Neural cell (in vitro differentiated cells): ENCODE data around the gene ITPK1. TPM values are rescaled to one million over a fixed set of nuclear protein-coding genes. Genes with fewer than 3 reads are reported as not detected.

ENCODE experiments used
- H2AFZ ChIP-seq: fragments of 200-600, 300-800 bp; sonication (generic), shearing (Covaris generic); 2 replicates; pipeline ENCODE4 v1.6.0; 2014; ENCODE audit warnings: low read depth, mild to moderate bottlenecking, antibody characterized with exemption, low read length, moderate library complexity
- H3F3A ChIP-seq: fragments of 200-600 bp; shearing (Covaris generic); 2 replicates; pipeline ENCODE4 v1.6.1; 2016; ENCODE audit warnings: mild to moderate bottlenecking, moderate library complexity, mixed read lengths, antibody characterized with exemption, low read length; ENCODE audit not compliant: insufficient read depth, poor library complexity, severe bottlenecking
- H3K27ac ChIP-seq: fragments of 200-600, 300-800 bp; sonication (generic), shearing (Covaris generic); 2 replicates; pipeline ENCODE4 v1.5.1; 2014; ENCODE audit warnings: mild to moderate bottlenecking, low read length, moderate library complexity
- H3K27me3 ChIP-seq: fragments of 300-800, 200-600 bp; sonication (generic), shearing (Covaris generic); 2 replicates; pipeline ENCODE4 v1.6.0; 2014; ENCODE audit warnings: mild to moderate bottlenecking, low read depth, low read length, moderate library complexity; ENCODE audit not compliant: insufficient read depth
- H3K36me3 ChIP-seq: fragments of 300-800, 200-600 bp; sonication (generic), shearing (Covaris generic); 2 replicates; pipeline ENCODE4 v1.5.1; 2014; ENCODE audit warnings: mild to moderate bottlenecking, antibody characterized with exemption, low read length, moderate library complexity; ENCODE audit not compliant: insufficient read depth
- H3K4me2 ChIP-seq: fragments of 300-800, 200-600 bp; sonication (generic), shearing (Covaris generic); 2 replicates; pipeline ENCODE4 v1.6.0; 2014; ENCODE audit warnings: mild to moderate bottlenecking, low read length
- H3K4me3 ChIP-seq: fragments of 300-800, 200-600 bp; sonication (generic), shearing (Covaris generic); 2 replicates; pipeline ENCODE4 v1.5.1; 2014; ENCODE audit warnings: mild to moderate bottlenecking, low read length, moderate library complexity
- H3K79me2 ChIP-seq: fragments of 200-600 bp; shearing (Covaris generic); replicated peaks from 2 replicates; pipeline ENCODE4 v1.6.0; 2014; ENCODE audit warnings: mild to moderate bottlenecking, low read length, moderate library complexity; ENCODE audit not compliant: insufficient read depth
- H3K9ac ChIP-seq: fragments of 300-800, 200-600 bp; sonication (generic), shearing (Covaris generic); 2 replicates; pipeline ENCODE4 v1.6.1; 2016; ENCODE audit warnings: mild to moderate bottlenecking, low read length, mixed read lengths
- H3K9me2 ChIP-seq: fragments of 200-600 bp; shearing (Covaris generic); 2 replicates; pipeline ENCODE4 v1.6.1; 2016; ENCODE audit warnings: mild to moderate bottlenecking, low read length, mixed read lengths; ENCODE audit not compliant: insufficient read depth
- H3K9me3 ChIP-seq: fragments of 200-600, 300-800 bp; sonication (generic), shearing (Covaris generic); 2 replicates; pipeline ENCODE4 v1.6.1; 2016; ENCODE audit warnings: mild to moderate bottlenecking, mixed run types, low read length, moderate library complexity, mixed read lengths
- H4K20me1 ChIP-seq: fragments of 200-600 bp; shearing (Covaris generic); 2 replicates; pipeline ENCODE4 v1.6.1; 2016; ENCODE audit warnings: mild to moderate bottlenecking, mixed run types; ENCODE audit not compliant: insufficient read depth
- CTCF ChIP-seq: fragments of 450-650 bp; IDR thresholded peaks from 2 replicates; pipeline ENCODE4 v1.5.1; 2014; ENCODE audit warnings: antibody characterized with exemption, mild to moderate bottlenecking, moderate library complexity; ENCODE audit not compliant: poor library complexity, severe bottlenecking
- EP300 ChIP-seq: fragments of 450-650 bp; conservative IDR thresholded peaks from 2 replicates; pipeline ENCODE4 v1.6.1; 2014; ENCODE audit warnings: antibody characterized with exemption, mild to moderate bottlenecking, moderate library complexity; ENCODE audit not compliant: poor library complexity, severe bottlenecking
- EZH2 ChIP-seq: fragments of 200-600, 300-800 bp; shearing (Covaris generic), sonication (generic); IDR thresholded peaks from 2 replicates; pipeline ENCODE4 v1.6.1; 2014; ENCODE audit warnings: antibody characterized with exemption, low read length, borderline replicate concordance, mild to moderate bottlenecking; ENCODE audit not compliant: insufficient read depth, poor library complexity, severe bottlenecking
- MXI1 ChIP-seq: fragments of 450-650 bp; conservative IDR thresholded peaks from 2 replicates; pipeline ENCODE4 v1.6.1; 2014; ENCODE audit warnings: antibody characterized with exemption, mild to moderate bottlenecking; ENCODE audit not compliant: poor library complexity, severe bottlenecking
- POLR2AphosphoS5 ChIP-seq: IDR thresholded peaks from 2 replicates; pipeline ENCODE4 v1.6.1; 2012
- RAD21 ChIP-seq: fragments of 450-650 bp; conservative IDR thresholded peaks from 2 replicates; pipeline ENCODE4 v1.6.1; 2014; ENCODE audit warnings: antibody characterized with exemption, mild to moderate bottlenecking, moderate library complexity
- REST ChIP-seq: IDR thresholded peaks from 2 replicates; pipeline ENCODE4 v1.6.1; 2012; ENCODE audit warnings: borderline replicate concordance
- SMC3 ChIP-seq: fragments of 450-650 bp; conservative IDR thresholded peaks from 2 replicates; pipeline ENCODE4 v1.6.1; 2014; ENCODE audit warnings: antibody characterized with exemption, mild to moderate bottlenecking, moderate library complexity; ENCODE audit not compliant: poor library complexity
- TAF1 ChIP-seq: IDR thresholded peaks from 2 replicates; pipeline ENCODE4 v1.6.1; 2012; ENCODE audit warnings: low read depth
- polyA plus RNA-seq: library from polyadenylated mRNA; depleted of rRNA; stranded (reverse); fragments of >200 nt; gene quantifications from 2 replicates; pipeline ENCODE4 v1.2.3, GENCODE V29; 2014

The ITPK1 gene
- polyA plus RNA-seq, 1 donor from 2014 or later, result 65.0 TPM

DNA sequence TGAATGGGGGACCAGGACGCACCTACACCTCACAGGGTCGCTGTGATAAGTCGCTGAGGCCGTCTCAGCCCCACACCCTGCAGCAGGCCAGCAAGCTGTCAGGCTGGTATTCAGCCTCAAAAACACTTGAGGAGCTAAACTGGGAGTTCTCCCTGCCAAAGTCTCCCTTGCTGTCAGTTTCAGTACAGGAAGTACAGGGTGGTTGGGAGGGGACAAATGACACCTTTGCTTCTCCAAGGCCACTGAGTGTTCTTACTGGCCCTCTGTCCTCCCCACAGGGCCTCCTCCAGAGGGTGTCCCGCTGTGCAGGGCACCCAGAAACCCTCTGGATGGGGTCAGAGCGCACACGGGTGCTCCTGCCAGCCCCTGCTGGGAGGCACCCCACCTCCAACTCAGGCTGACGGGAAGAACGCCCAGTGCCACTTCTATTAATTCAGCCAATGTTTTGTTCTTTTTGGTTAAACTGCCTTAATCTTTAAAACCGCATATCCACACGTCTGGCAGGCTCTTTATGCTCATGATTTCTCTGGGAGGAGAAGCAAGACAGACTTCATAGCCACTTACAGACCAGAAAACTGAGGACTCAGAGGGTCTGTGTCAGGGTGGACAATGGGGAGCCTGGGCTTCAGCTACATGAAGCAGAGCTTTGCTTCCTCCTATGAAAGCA is 75.9 kb downstream of the ITPK1 start:
- no peaks in the 10 kb centered on the region for H3K36me3 ChIP-seq
- no peaks in the 10 kb centered on the region for H3F3A ChIP-seq
- H3K27ac ChIP-seq, result no peak overlapping the region
- TF ChIP-seq EP300 (no peak), MXI1 (no peak), RAD21 (no peak), REST (no peak), SMC3 (no peak), POLR2AphosphoS5 (no peak), EZH2 (no peak), CTCF (no peak), TAF1 (no peak)
- H3K9ac ChIP-seq, result no peak overlapping the region
- H3K9me2 ChIP-seq, result no peaks in the 10 kb centered on the region
- H4K20me1 ChIP-seq, result no peaks in the 10 kb centered on the region
- no peaks in the 10 kb centered on the region for H3K9me3 ChIP-seq
- H2AFZ ChIP-seq, result no peak overlapping the region
- no peaks in the 10 kb centered on the region for H3K27me3 ChIP-seq
- no peak overlapping the region for H3K4me2 ChIP-seq
- no peak overlapping the region for H3K4me3 ChIP-seq
- H3K79me2 ChIP-seq, result no peaks in the 10 kb centered on the region

DNA sequence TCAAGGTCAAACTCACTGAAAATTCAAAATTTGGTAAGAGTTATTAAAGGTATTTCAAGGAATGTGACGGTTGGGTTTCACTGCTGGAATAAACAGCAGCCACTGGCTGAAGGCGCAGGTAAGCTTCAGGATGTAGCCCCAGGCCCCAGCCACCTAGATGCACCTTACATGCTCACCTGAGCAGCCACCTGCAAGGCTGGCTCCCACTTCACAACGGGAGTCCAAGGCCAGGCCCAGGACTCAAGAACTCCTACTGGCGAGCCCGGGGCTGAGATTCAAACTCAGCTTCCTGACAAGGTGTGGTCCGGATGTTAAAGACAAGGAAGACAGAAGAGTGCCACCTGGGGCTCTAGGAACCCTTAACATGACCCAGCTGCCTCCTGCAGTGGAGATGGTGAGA is 78.4 kb downstream of the ITPK1 start:
- H3K79me2 ChIP-seq, result no peaks in the 10 kb centered on the region
- no peak overlapping the region for H3K27ac ChIP-seq
- H4K20me1 ChIP-seq, result no peaks in the 10 kb centered on the region

More for the DNA sequence above, 78.4 kb downstream of the ITPK1 start:
- Histone ChIP-seq H3K4me2 (no peak overlapping the region), H2AFZ (no peak overlapping the region), H3K27me3 (no peaks in the 10 kb centered on the region), H3K36me3 (no peaks in the 10 kb centered on the region), H3K9ac (no peak overlapping the region), H3K9me3 (no peaks in the 10 kb centered on the region), H3F3A (no peaks in the 10 kb centered on the region), H3K4me3 (no peak overlapping the region), H3K9me2 (no peaks in the 10 kb centered on the region)
- TF ChIP-seq EP300 (no peak), SMC3 (no peak), MXI1 (no peak), RAD21 (no peak), POLR2AphosphoS5 (no peak), CTCF (no peak), EZH2 (no peak), TAF1 (no peak)
